Anterior cingulate cortex (tissue), 58 donors: Measurements from ENCODE around the gene TRMT1L.
A peak's percentile ranks its signal among the peaks of the same experiment; 100 is the strongest.
"Not testable (repeated sequence)": the region's sequence is repeated elsewhere in the genome, so short reads cannot be mapped to it uniquely, and the experiment has no call there.

Experiments
- DNase-seq, 58 donors: peaks; one replicate each; lab custom pipeline; 2025; lab: John Stamatoyannopoulos, UW

TRMT1L gene, protein sequence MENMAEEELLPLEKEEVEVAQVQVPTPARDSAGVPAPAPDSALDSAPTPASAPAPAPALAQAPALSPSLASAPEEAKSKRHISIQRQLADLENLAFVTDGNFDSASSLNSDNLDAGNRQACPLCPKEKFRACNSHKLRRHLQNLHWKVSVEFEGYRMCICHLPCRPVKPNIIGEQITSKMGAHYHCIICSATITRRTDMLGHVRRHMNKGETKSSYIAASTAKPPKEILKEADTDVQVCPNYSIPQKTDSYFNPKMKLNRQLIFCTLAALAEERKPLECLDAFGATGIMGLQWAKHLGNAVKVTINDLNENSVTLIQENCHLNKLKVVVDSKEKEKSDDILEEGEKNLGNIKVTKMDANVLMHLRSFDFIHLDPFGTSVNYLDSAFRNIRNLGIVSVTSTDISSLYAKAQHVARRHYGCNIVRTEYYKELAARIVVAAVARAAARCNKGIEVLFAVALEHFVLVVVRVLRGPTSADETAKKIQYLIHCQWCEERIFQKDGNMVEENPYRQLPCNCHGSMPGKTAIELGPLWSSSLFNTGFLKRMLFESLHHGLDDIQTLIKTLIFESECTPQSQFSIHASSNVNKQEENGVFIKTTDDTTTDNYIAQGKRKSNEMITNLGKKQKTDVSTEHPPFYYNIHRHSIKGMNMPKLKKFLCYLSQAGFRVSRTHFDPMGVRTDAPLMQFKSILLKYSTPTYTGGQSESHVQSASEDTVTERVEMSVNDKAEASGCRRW

DNA sequence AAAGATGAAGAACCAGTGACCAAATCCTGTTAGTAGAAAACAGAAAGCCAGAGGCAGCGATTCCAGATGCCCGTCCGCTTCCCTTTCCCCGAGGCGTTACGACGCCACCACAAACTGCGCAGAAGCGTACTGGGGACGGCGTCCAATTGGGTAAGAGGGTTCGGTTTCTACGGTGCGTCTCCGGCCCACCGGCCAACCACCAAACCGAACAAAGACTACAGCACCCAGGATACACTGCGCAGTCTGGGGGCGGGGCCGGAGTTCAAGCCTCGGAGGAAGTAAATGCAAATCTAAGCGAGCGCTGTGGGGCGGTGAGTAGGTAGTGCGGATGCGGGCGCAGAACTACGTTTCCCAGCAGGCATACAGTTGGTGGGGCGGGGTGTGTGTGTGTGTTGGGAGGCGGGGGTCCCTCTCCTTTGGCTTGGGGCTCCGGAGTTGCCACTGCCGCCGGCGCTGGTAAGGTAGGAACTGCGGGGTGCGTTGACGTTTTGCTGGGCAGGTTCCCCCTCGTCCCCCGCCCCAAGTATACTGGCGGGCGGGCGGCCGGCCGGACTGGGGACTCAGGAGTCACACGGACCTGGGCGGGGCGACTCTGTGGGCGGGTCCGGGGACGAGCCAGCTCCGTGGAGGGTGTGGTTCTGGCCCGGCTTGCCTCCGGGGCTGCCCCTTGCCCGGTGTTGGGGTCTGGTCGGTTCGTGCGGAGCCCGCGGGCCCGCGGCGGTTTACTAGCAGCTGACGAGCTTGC, at the start of gene TRMT1L, which contains the start of gene SWT1:
Gene TRMT1L (minus strand): TSS at position 100 of the 745 bp plus-strand sequence. CDS start 241 bp downstream, outside the sequence.
Gene SWT1 (plus strand): TSS at position 314 of the 745 bp plus-strand sequence. CDS start 3,675 bp downstream, outside the sequence.
- peak; percentile 90 to 100 (median 99) for DNase-seq

DNA sequence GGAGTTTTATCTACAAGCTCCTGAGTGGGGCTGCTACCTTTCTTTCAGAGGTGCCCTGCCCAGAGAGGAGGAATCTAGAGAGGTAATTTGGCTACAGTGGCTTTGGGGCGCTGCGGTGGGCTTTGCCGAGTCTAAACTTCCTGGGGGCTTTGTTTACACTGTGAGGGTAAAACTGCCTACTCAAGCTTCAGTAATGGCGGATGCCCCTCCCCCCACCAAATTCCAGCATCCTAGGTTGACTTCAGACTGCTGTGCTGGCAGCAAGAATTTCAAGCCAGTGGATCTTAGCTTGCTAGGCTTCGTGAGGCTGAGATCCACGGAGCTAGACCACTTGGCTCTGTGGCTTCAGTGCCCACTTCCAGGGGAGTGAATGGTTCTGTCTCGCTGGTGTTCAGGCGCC, 44.1 kb upstream of the TRMT1L start:
- no peak for DNase-seq

DNA sequence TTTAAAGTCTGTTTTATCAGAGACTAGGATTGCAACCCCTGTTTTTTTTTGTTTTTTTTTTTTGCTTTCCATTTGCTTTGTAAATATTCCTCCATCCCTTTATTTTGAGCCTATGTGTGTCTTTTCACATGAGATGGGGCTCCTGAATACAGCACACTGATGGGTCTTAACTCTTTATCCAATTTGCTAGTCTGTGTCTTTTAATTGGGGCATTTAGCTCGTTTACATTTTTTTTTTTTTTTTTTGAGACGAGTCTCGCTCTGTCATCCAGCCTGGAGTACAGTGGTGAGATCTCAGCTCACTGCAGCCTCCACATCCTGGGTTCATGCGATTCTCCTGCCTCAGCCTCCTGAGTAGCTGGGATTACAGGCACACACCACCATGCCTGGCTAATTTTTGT, 42.0 kb upstream of the TRMT1L start:
- not testable (repeated sequence) for DNase-seq

DNA sequence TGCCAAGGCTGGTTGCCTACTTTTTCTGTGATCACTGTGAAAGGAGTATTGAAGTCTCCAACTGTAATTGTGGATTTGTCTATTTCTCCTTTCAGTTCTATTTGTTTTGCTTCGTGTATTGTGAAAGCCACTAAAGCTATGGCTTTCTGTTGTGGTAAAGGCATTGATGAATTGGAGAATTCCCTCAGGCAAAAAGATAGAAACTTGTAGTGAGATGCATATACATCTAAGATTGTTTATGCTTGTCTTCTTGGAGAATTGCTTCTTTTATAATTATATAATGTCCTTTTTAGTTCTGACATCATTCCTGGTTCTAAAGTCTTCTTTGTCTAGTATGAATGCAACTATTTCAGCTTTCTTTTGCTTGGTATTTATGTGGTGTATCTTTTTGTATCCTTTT, 37.0 kb upstream of the TRMT1L start:
- no peak for DNase-seq

DNA sequence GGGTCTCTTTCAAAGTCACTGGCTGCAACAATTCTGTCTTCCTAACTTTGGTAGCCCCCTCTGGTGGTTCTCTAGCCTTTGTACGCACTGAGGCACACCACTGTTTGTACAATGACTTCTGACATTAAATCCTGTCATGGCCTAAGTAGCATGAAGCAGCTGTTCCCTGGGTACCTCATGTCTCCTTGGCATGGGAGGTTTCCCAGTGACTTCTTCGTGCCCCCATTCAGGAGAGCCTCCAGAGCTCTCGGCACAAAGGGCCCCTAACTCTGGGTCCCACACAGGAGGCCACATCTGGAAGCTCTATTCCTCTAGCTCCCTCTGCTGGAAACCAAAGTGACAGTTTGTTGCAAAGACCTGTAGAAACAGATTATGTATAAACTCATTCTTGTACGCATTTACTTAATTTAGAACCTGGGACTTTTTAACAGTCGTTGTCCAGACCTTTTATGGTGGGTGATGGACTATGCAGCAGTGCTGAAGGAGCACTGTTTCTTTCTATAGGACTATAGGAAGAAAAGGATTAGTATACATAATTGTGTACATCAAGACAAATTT, 13.6 kb upstream of the TRMT1L start:
- DNase-seq: peak in 24 of 58 donors; percentile 2 to 45 (median 10)

DNA sequence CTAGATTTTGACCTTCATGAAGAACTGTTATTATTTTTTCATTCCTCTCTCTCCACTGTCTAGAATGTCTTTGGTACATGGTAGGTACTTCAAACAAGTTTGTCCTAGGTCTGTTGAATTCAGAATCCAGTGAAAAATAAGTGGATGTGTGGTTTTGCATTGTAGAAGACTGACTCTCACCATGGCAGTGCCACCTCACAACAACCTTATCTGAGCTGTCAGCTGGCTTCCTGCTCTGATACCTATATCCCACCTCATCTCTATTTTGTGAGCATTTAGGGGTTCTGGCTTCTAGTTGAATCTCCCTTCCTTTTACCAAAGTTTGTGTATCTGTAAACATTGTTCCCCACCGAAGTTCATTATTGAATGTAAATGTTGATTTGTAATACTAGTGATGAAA, 9.4 kb upstream of the TRMT1L start:
- no peak for DNase-seq

DNA sequence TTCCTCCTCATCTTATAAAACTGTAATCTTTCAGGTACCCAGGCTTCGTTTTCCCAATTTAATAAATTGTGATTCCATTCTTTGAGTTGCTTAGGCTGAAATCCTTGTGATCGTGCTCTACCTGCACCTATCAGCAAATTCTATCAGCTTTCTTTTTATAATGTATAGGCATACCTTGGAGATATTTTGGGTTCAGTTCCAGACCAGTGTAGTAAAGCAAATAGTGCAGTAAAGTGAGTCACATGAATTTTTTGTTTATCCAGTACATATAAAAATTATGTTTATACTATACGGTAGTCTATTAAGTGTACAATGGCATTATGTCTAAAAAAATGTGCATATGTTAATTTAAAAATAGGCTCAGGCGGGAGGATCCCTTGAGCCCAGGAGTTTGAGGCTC, 5.7 kb upstream of the TRMT1L start:
- no peak for DNase-seq

DNA sequence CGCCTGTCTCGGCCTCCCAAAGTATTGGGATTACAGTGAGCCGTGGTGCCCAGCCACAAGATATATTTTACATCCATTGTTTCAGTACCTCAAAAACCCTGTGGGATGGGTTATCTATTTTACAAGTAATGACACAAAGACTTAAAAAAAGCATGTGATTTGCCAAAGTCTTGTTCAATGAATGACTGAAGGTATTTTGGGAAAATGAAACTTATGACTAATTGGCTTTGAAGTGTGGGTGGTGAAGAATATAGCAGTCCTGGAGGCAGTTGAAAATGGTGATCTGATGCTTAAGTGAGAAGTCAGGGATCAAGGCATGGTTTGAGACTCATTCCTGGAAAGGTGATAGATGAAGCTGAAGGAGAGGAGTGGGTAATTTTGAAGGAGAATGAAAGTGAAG, 3.2 kb upstream of the TRMT1L start:
- DNase-seq: no peak

DNA sequence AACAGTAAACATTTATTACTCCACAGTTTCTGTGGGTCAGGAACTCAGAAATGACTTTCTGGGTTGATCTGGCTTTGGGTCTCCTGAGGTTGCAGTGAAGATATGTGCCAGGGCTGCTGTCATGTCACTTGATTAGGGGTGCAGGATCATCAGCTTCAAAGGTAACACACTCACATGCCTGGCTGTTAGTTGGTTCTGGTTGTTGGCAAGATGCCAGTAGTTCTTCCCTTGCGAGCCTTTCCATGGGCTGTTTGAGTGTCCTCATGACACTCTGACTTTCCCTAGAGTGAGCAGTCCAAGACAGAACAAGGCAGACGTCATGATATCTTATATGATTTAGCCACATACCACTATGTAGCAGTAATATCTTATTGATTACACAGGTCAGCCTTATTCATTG, 2.0 kb upstream of the TRMT1L start:
- no peak for DNase-seq

DNA sequence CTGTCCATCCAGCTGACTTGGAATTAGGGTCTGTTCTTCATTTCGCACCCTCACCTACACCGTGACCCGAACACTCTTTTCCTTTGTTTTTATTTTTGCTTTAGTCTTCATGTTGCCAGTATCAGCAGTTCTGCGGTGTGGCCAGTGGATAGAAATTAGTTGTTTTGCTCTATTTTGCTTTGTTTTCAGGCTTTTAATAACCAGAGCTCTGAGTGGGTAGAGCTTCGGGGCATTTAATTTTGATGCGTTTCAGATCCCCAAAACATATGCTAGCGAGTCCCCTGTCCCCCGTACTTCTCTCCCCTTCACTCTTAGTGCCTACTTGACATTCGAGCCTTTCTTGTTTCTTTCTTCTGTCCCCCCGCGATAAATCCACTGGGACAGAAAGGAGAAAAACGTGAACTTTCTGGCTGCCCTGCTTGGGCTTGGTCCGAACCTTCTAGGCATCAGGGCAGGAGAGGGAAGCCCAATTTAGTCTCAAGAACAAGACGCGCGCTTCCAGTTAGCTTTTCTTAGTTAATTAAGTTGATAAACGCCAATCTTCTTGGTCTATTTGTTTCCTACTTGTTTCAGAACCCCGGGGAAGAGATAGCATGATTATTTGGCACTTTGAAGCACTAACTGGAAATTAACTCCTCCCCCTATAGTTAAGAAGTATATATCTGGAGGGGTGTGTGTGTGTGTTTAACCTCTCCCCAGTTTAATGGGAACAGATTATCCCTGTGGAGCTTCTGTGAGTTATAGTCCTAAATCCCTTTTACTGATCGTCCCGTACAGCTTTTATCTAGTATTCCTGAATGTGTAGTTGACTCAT, 1.1 kb upstream of the TRMT1L start:
- peak in 5 of 58 donors; percentile 0 to 57 (median 21) for DNase-seq

DNA sequence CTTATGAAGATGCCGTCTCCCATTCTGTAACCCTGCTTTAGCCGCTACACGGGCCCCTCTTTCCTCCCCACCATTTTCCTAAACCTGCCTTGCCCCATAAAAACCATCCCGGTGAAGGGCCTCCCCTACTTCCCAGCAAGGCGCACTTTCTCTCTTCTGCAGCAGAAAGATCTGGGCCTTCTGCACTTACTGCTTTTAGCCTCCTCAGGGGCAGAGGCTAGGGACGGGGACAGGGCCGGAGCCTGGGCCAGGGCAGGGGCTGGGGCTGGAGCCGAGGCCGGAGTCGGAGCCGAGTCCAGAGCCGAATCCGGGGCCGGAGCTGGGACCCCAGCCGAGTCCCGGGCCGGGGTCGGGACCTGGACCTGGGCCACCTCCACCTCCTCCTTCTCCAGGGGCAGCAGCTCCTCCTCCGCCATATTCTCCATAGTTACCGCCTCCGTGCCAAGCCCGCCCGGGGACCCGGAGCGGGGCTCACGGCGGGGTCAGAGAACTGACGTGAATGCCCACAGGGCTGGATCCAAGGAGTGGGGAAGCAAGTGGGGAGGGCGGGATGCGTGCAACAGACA, 382 bp downstream of the TRMT1L start:
- DNase-seq: peak in 20 of 58 donors; percentile 48 to 90 (median 70)

DNA sequence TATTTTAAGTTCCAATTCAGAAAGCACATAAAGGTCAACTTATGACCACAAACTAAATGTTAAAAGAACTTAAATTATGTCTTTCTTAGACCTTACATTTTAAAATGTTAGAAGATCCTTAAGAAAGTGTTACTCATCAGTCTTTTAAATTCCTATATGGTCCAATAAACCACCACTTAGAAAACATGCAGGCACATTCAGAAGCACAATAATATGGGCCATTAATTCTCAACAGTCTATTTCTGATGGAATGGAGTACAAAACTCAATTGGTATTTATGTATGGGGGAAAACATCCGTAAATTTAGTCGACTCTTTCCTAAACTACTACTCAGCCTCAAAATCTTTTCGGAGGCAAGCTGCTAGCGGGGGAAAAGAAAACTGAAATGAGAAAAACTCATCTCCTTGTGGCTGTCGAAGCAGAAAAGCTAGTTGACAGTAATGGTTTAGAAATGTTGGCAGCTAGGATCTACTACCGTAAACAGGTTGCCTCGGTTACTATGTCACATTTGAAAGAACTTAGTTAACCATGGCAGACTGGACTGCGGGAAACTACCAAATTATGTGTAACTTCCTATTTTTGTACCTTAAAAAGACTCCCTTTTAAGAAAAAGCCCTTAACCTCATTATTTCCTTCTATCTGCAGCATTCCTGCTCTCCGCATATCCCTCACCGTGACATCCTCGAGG, 1.0 kb downstream of the TRMT1L start:
- DNase-seq: peak in 1 of 58 donors; percentile 27

DNA sequence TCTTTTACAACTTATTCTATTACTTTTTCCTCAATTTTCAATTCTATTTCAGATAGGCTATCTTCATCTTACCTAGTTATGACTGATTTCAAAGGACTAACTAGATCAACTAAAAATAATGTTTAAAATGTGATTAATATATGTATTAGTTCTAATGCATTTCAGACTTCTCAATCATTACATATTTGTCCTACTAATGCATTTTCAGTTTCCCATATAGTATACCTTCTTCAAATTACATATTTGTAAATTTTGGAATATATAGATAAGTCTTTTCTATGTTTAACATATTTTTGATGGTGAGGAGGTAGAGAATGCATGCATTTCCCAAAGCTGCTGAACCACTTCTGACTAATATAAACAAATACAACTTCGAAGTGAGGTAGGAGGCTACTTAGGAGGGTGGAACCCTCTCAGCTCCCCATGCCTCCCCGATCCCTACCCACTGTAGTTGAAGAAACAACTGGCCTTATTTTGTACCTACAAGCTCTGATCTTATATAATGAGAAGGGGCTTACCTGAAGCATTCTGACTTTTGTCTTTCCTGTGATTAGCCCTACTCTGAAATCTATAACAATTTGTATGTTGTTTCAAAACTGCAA, 1.7 kb downstream of the TRMT1L start:
- DNase-seq: no peak

DNA sequence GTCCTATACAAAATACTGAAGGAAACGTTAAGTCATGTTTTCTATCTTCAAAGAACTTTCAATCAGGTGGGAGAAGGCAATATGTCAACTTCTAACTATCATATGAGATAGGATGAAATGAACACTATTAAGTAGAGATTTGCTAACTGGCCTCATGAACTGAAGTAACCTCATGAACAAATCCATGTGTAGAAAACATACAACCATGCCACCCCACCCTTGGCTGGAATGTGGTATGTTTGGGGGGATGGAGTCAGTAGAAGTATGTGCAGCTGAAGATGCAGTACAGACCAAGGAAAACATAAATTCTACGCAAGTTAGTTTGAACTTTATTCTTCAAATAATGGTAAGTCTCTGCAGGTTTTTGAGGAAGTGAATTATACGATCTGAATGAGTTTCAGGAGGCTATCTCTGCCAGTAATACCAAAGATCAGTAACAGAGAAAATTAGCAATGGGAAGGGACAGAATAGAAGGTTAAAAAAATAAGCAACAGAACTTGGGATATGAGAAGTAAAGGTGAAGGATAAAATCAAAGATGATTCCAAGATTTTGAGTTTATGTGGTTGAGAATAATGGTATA, 4.5 kb downstream of the TRMT1L start:
- DNase-seq: no peak

DNA sequence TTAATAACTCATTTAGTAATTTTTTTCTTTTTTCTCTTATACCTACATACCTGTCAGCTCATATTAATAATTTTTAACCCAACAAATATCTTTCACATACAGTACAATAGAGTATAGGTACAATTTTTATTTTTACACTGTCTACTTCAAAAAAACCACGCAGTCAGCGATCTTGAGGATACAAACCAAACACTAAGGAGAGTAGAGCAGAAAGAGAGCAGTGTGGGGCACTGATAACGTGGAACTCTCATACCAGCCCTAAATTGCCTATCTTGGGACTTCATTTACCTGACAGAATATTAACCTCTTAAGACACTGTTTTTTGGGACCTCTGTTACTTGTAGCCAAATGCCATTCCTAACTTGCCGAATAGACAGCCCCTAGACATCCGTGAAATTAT, 5.5 kb downstream of the TRMT1L start:
- no peak for DNase-seq

DNA sequence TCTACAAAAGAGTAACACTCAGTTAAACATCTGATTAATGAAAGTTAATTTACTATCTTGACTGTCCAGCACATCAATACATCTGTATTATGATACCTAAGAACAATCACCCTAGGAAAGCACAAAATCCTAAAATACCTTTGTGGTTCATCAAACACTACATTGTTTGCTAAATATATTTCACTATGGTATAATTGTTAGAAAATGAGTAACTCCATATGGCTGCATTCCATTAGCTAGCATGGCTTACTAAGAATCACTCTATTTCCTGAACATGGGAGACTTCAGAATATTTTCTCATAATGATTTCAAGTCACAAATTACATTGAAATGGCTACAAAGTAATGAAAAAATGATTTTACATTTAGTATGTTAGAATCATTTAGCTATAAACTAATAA, 12.5 kb downstream of the TRMT1L start:
- no peak for DNase-seq

DNA sequence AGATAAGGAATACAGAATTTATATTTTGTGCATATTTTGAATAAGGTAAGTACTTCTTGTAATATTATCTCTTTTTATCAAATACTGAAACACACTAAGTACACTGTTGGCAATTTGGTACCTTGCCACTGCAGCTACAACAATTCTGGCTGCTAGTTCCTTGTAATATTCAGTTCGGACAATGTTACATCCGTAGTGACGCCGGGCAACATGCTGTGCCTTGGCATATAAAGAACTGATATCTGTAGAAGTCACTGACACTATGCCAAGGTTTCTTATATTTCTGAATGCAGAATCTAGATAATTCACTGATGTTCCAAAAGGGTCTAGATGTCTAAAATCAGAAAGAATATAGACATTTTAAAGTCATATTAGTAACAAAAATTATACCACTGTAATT, 17.5 kb downstream of the TRMT1L start:
- DNase-seq: no peak
